Kidney glomerular epithelial cell (primary cell): ENCODE results near the gene PSMC3.

Experiments
- DNase-seq: peaks from one replicate; lab custom pipeline; 2025; lab: John Stamatoyannopoulos, UW

PSMC3 gene

DNA sequence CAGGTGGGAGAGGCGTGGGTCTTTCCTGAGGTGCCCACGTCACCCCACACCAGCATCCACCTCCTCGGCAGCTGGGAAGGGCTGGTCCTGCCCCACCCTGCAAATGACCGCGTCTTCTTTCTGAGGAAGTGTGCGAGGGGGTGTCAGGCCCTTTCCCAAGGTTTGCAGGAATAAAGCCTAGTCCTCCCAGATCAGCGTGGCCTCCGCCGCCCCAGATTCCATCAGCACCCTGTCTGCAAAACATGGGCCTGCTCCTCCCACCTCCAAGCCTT, 32.3 kb downstream of the PSMC3 start:
- no peak for DNase-seq

DNA sequence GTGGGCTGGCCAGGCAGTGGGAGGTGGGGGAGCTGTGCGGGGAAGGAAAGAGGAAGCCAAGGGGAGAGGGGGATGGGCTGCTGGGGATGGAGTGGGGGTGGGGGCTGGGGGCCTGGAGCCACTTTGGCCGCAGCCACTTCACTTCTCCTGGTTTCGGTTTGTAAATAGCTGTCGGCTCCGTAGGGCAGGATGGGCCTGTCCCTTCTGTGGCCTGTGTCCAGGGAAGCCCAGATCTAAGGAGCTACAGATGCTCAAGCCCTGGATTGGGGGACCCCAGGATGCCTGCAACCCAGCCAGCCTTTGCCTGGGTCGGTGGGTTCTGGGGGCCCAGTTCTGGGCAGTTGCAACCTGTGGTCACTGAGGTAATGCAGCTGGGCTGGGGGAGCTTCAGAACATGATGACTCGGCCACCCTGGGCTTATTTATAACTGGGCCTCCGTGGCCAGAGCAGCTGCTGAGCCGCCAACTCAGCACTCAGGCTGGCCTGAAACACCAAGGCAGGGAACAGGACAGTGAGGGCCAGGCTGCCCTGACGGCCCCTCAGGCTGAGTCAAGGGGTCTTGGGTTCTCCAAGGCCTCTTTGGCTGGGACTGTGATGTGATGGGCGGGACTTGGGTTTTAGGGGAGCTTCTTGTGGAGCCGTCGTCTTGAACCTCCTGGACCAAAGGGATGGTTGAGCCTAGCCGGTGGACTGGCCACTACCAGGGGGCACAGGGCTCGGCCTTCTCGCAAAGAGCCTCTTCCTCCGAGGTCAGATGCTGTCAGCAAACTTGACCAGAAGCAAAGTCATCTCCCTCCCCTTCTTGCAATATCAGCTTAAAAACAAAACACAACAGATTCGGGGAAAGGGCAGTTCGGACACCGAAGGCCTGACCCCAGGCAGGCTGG, 32.8 kb downstream of the PSMC3 start:
- DNase-seq, result no peak

DNA sequence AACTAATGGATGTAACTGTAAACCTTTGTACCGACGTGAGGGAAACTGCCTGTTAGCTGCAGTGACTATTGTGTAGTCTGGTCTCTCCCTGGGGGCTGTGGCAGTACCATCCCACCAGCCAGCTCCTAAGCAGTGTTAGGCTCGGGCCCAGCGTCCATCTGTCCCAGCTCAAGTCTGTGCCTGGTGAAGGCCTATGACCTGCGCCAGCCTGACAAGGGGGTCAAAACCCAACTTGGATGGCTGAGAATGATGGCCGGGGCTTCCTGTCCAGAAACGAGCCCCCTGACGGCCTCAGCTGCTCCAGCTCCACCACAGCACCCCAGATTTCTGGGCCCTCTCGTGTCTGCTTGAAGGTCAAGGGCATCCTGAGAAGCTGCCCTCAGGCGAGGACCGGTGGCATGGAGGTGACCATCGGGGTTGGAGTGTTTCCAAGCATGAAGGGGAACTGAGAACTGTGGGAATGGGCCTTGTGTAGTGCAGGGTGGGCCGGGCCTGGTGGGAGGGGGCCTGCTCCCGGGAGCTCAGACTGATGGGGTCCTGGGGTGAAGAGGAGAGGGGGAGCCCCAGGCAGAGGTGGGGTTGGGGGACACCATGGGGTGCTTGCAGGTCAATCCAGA, 33.6 kb downstream of the PSMC3 start:
- DNase-seq, result no peak

DNA sequence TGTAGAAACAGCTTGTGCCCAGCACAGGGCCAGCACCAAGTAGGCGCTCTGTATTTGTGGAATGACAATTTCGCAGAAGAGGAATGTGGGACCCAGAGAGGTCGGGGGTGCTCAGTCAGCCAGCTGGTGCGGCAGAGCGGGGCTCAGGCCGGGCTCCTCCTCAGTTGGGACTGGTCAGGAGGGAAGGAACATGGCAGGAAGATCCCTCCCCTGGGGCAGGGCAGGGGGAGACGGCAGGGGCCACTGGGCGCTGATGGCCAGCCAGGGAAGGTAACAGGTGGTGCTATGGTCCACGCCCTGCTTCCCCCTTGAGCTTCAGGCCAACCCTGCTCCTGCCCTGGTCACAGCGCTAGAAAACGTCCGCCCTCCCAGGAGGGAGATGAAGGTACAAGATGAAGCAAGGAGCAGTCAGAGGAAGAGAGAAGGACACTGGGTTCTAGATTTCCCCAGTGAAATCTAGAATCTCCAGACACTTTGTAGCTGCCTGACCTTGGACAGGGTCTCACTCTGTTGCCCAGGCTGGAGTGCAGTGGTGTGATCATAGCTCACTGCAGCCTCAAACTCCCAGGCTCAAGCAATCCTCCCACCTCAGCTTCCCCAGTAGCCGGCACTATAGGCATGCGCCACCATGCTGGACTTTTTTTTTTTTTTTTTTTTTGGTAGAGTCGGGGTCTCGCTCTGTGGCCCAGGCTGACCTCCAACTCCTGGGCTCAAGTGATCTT, 34.4 kb downstream of the PSMC3 start:
- DNase-seq, result no peak

DNA sequence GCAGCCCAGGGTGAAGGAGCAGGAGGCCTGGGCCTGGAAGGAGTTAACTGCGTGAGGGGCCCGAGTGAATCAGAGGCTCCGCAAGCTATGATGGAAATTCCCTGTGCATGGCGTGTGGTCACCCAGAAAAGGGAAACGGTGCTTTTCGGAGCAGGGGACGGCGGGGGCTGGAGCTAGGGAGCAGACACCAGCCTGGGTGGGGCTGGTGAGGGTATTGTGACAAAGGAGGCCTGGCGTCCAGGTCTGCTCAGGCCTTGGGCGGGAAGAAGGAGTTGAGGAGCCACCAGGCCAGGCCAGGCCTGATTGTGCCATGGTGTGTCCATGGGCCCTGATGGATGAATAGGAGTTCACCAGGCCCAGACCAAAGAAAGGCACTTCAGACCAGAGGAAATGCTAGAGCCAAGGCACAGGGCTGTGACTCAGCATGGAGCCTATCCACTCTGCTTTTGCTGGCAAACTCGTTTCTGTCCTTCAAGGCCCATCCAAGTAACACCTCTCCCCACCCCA, 35.1 kb downstream of the PSMC3 start:
- no peak for DNase-seq

DNA sequence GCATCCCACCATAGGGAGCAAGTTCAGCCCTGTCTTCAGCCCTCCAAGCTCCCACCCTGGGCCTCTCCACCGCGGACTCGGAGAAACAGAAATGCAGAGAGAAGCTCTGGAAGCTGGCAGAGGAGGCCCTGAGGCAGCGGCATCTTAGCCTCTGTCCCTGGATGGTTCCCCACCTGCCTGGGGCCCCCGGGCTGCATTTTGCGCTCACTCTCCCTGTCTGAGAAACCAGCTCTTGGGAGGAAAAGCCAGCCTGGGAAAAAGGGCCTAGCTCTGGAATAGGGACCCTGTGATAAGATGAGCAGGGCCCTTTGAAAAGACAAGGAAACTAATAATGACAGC, 35.8 kb downstream of the PSMC3 start:
- no peak for DNase-seq

DNA sequence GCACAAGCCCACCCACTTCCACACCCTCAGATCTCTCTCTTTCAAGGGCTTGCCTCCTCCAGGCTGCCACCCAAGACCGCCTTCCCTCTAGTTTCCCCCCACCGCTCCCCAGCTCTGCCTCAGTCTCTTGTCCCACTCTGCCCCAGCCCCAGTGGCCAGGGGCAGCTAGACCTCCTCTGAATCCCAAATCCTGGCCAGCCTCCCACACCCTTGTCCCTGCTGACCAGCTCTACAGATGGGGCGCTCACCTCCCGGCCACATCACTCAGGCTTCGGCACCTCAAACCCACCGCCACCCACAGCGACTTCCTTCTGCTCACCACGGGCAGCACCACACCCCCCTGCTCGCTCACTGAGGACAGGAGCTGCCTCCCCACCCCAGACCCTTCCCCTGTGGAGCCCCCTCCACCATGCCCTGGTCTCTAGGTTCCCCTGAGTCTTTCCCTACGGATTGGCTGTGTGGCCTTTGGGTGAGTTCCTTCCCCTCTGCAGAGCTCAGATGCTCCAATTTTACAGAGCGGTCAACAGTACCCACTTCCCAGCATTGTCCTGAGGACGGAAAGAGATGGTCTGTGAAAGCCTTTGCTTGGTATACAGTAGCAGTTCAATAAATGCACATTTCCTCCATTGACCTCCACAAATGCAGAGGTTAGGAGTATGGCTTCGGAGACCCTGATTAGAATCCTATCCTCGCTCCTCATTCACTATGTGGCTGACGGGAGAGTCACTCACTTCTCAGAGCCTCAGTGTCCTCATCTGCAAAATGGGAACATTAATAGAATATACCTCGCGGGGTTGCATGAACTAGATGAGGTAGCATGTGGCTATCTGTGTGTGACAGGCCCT, 36.4 kb downstream of the PSMC3 start:
- DNase-seq, result no peak

DNA sequence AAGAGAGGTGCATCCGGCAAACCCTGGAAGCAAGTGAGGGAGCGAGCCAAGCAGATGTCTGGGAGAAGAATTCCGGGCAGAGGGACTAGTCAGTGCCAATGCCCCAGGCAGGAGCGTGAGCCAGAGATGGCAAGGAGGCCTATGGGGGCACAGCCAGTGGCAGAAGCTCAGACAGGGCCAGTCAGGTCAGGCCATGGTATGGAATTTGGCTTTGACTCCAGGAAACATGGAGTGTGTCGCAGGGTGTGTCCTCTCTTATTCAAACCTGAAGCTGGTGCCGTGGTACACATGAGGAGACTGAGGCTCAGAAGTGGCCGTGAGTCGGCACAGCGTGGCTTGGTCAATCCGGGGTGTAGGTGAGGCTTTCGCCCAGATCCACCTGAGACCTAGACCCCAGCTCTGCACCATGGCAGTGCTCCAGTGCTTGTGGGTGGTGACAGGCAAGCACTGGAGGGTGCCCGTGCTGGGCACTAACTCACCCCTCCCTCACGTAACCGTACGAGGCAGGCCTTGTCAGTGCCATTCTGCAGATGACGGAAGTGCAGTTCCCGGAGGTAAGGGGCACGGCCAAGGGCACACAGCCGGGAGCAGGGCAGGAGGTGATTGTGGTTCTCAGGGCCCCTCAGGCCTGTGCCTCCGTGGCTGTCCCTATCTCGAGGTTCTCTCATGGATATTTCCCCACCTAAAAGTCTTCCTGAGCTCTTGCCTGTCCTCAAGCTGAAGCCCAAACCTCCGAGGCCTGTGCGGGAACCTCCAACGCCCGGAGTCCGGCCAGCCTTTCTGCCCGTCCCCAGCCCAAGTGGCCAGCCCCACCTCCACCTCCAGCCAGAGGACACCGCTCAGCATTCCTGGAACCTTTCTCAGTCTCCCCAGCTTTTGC, 37.3 kb downstream of the PSMC3 start:
- DNase-seq, result no peak

DNA sequence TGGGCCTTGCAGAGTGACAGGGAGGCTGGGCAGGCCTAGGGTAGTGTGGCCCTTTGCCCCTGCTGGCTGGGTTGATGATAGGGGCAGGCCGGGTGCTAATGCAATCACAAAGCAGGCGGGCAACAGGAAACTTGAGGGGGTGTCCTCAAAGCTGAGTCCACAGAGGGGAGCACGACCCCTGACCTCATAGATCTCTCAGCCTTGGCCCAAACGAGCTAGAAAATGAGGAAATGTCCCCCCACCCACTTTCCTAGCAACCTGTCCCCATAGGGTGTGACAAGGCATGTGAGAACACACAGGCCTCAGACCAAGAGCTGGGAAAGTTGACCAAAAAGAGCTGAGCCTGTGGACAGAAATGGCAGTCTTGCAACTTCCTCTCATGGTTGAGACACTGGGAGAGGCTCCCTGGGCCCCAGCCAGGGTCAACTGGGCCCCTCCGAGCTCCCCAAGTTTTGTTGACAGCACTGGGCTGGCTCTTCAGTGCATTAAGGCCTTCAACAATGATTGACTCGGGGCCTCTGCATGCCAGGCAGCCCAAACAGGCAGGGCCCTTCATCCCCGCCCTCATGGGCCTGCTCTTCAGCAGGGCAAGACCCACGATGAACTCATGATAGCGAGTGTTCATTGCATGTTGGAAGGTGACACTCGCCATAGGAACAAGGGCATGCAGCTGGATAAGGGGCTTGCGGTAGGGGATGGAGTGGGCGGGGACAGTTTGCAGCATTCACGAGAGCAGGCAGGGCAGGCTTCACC, 38.1 kb downstream of the PSMC3 start:
- no peak for DNase-seq

DNA sequence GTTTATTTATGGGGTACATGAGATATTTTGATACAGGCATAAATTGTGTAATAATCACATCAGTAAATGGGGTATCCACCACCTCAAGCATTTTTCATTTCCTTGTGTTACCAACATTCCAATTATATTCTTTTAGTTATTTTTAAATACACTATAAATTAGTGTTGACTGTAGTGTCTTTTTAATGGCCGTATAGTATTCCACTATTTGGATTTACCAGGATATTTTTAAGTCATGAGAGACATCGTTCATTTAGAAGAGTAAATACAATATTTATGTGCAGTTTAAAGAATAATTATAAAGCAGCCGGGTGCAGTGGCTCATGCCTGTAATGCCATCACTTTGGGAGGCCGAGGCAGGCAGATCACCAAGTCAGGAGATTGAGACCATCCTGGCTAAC, 41.7 kb downstream of the PSMC3 start:
- DNase-seq, result no peak

DNA sequence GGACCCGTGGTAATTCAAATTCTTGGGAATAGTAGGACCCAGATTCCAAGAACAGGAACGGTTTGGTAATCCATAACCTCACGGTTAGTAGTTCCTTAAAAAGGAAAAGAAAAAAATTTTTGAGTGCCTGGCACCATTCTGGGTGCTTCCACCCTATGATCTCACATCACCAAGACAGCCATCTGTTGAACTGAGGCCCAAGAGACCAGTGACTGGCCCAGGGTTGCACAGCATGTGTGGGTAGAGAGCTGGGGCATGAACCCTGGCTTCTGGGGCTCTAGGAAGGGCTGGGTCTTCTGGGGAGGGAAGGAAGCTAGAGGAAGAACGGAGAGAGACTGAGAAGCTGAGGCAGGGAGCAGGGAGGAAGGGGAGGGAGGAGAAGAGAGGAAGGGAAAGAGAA, 43.2 kb downstream of the PSMC3 start:
- no peak for DNase-seq

DNA sequence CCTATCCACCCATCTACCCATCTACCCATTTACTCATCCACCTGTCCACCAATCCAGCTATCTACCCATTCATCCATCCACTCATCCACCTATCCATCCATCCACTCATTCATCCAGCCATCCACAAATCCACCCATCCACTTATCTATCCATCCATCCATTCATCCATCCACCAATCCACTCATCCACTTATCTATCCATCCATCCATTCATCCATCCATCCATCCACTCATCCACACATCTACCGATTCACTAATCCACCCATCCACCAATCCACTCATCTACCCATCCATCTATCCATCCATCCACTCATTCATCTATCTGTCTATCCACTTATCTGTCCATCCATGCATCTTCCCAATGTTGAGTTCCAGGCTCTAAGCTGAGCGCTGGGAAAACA, 46.2 kb downstream of the PSMC3 start:
- DNase-seq, result no peak

DNA sequence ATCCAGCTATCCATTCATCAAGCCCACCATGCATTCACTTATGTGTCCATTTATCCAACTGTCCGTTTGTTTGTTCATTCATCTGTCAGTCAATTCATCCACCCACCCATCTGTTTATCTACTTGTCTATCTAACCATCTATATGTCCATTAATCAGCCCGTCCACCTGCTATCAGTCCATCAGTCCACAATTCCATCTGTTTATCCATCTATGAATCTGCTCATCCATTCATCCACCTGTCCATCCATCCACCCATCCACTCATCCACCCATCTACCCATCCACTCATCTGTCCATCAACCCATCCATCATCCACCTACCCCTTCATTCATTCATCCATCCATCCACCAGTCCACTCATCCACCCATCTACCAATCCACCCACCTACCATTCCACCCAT, 46.9 kb downstream of the PSMC3 start:
- DNase-seq, result no peak

DNA sequence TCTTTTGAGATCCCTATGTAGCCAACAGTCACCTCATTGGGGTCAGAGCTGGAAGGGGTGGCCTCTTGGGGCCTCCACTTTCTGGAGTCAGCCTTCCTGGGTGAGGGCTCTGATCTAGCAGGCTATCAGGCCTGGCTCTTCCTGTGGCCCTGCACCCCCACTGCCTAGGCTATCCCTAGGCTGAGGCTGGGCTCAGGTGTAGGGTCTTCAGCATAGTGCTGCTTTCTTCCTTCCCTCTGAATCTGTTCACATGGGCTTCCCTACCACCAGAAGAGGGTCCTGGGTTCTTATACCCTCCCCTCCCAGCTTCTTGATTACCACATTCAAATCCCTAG, 47.4 kb downstream of the PSMC3 start:
- DNase-seq, result no peak

DNA sequence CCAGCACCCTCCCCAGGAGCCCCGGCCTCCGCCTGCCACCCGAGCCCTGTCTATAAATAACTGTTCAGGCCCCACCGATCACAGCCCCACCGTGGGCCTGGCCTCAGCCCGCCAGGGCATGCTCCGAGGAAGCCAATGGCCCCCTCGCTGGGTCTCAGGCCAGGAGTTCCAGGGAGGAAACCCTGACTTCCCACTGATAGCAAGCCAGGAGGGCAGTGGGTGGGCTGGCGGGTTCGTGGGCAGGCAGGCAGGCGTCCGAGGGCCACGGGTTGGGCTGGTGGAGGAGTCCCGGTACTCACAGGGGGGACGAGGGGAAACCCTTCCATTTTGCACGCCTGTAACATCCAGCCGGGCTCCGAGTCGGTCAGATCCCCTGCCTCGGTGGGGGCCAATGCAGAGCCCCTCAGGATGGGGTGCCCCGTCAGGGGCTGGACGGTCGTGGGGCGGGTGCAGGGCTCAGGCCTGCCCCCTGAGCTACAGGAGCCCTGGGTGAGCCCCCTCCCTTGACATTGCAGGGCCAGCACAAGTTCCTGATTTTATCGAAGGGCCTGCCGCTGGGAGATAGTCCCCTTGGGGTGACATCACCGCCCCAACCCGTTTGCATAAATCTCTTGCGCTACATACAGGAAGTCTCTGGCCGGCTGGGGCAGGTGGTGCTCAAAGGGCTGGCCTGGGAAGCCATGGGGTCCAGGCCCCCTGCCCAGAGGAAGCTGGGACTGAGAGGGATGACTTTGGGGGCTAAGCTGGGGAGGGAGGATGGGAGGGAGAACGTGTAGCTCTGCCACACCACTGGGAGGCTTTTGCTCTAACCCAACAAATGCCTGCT, 48.0 kb downstream of the PSMC3 start, which contains the start of gene SPI1:
SPI1 (minus strand) TSS at position 538 of the 826 bp plus-strand sequence; CDS start at position 344, 194 bp downstream.
- DNase-seq, result no peak

DNA sequence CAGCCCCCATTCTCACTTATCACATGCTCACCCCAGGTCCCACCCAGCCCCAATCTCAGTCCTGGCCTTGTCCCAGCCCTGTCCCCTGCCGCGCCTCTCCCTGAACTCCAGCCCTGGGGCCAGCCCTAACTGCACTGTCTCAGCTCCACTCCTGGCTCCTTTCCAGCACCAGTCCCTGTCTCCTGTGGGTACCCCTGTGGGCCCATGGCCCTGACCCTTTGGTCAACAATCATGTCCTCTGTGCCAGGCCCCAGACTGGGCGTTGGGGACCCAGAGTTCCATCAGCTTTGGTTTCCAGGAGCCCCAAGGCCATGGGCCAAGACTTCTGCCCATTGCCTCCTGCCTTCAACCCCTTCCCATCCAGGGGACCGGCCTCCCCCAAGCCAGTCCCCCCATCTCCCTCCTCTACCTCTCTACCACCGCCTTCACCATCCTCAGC, 48.6 kb downstream of the PSMC3 start:
- DNase-seq, result no peak

DNA sequence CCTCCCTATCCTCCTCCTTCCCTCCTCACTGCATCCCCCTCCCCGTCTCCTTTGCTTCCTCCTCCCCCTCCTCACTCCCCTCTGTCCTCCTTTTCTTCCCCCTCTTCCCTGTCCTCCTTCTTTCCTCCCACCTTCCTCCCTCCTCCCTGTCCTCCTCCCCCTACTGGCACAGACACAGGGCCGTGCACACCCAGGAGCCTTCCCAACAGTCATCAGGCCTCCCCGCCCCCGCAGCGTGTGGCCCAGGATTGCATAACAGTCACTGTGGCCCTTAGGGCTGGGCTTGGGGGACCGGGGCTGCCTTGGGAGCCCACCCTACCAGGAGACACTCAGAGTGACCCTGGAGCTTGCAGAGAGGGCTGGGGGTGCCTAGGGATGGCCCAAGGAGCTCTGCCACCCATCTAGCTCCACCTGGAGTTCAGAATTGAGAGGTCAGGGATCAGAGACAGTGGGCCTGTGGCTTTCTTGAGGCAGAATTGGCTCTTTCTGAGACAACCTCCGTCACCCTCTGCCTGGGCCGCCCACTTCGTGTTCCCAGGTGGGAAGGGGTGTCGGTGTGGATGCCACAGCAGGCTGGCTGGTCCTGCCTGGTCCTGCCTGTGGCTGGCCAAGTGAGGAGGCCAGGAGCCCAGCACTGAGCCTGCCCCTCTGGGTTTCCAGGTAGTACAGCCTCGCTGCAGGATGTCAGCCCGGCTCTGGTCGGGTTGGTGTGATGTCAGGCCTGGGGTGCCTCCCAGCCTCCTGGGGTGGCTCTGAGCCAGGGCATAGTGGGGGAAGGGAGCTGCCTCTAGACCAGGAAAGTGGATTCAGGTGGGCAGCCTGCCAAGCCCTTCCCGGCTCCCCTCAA, 49.5 kb downstream of the PSMC3 start:
- DNase-seq, result no peak

DNA sequence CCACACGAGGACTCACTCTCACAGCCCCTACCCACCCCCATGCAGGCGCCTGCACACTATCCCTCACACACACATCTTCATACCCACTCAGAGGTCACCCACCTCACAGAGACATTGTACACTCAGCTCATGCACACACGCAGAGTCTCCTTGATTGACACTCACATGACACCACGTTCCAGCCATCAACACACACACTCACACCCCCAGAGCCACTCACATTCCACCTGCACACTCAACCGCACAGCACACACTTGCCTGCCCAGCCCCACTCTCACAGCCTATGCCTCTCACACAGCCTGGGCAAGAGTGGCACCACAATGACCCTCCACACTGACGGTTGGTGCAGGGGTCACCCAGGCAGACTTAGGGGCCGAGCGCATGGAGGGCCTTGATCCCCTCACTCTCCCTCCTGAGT, 50.1 kb downstream of the PSMC3 start:
- DNase-seq, result peak; percentile 47
